Stimulated activated CD4-positive, alpha-beta T cell treated with anti-CD3 and anti-CD28 coated beads, Interleukin-15, amount 100 ng/mL, for 24 hours (primary cell): ENCODE measurements around the gene NRN1.
"Not testable (repeated sequence)": the region's sequence is repeated elsewhere in the genome, so short reads cannot be mapped to it uniquely, and the experiment has no call there.

Source experiments
- DNase-seq: peaks from one replicate; pipeline ENCODE4 v3.0.0-alpha.2; 2020

The NRN1 gene, protein sequence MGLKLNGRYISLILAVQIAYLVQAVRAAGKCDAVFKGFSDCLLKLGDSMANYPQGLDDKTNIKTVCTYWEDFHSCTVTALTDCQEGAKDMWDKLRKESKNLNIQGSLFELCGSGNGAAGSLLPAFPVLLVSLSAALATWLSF

GRCh38 chr6:6006428-6007365 is at the start of gene NRN1:
NRN1 (minus strand) TSS chr6:6006925; CDS start chr6:6006749, 176 bp downstream.
- DNase-seq, result no peak

DNA sequence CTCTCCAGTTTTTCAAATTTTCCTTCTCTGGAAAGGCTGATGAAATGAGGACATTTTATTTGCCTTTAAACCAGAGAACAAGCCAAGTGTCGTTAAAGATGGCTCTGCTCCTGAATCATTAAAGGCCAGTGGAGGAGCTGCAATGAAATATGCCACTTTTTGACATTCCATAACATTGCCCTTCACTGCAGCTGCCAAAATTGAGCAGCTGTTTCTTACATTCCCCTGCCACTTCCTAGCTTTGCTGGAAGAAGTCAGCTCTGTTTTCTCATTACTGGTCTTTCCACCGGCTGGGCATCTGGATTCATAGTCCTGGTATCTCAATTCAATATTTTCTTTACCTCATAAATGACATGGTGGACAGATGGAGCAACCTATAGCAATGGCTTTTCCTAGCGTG is 45.5 kb upstream of the NRN1 start:
- no peak for DNase-seq

- no peak for DNase-seq
Observed at GRCh38 chr6:6046716-6047115, 40.0 kb upstream of the NRN1 start.

DNA sequence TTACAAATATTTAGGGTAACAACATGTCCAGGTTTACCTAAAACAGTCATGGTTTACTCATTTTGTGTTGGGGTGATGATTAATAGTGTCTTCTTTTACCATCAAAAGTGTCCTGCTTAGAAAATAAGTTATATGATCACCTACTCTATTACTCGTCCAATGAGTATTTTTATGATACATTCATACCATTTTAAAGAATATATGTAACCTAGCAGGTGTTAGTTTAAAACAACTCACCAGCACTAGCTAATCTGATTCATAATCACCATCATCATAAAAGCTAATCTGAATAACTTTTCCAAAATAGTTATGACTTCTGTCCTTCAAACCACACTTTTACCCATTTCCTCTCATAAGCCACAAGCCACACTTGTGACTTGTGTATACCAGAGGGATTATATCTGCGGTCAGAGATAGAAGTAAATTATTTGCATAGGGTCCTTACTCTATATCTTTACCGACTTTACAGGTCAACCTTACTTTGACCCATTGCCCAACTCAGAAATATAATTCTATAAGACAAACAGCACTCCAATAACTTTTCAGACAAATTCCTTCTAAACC is 33.3 kb upstream of the NRN1 start:
- DNase-seq, result no peak

- no peak for DNase-seq
Observed at GRCh38 chr6:6037179-6037578, 30.5 kb upstream of the NRN1 start.

- no peak for DNase-seq
Observed at GRCh38 chr6:6033858-6034257, 27.1 kb upstream of the NRN1 start.

GRCh38 chr6:6026513-6027205 is 19.9 kb upstream of the NRN1 start:
- DNase-seq, result no peak

GRCh38 chr6:6025736-6026135 is 19.0 kb upstream of the NRN1 start:
- DNase-seq, result no peak

- DNase-seq, result no peak
Observed at GRCh38 chr6:6024220-6024619, 17.5 kb upstream of the NRN1 start.

- DNase-seq, result not testable (repeated sequence)
Observed at GRCh38 chr6:6022841-6023240, 16.1 kb upstream of the NRN1 start.

DNA sequence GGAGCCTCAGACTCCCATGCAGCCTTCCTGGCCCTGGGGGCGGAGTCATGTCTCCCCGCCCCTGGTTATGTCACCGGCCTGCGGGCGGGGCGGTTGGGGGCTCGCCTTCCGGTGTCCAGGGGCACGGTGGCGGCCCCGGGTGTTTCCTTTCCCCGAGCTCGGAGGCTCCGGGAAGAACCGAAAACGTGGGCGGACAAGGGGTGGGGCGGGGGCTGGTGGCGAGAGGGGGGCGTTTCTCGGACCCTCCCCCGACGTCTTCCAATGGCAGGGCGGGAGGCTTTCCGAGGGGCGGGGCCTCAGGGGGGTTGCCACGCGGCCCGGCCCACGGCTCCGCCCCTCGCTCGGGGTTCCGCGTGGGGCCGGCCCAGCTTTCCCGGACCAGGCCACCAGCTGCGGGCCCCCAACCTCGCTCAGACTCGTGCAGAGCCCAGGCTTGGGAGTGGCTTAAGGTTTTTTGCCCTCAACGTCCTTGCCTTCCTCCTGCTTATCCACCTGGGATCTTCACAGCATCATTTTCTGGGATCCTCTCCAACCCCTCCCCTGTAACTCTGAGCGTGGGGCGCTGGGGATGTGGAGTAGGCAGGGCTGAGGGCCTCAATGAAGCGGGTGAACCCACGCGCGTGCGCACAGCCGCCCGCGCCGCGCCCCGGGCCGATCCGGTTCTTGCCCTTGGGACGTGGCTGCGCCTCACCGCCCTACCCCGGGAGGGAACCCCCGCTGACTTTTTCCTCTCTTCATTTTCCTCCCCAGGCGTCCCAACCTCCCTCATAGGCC is 2.1 kb upstream of the NRN1 start:
- DNase-seq, result peak; percentile 84

DNA sequence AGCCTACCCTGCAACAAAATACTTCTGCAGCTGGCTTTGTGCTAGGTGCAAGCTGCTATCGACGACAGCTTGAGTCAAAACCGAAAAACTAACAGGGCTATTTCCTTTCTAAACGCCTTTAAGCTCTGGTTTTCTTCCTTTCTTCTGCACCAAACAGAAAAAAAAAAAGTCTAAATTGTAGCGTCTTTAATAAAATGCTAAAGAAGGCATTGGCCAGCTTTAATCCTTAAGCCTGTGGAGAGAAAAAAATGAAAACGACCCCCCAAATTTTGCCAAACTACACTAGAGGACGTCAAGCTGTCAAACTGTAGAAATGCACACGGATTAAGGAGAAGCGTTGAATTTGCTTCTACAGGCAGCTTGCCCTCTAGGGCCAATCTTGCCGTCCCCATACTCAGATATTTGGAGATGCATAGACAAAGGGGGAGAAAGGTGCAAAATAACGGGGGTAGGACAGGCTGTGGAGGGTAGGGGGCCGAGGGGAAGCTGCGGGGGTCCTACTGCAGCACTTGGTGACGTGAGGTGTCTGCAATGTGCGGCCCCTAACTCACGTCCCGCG is 1.4 kb upstream of the NRN1 start:
- no peak for DNase-seq

- DNase-seq, result peak; percentile 59
Observed at GRCh38 chr6:6007366-6008088, 802 bp upstream of the NRN1 start.

GRCh38 chr6:6006006-6006427 is 708 bp downstream of the NRN1 start:
- no peak for DNase-seq

DNA sequence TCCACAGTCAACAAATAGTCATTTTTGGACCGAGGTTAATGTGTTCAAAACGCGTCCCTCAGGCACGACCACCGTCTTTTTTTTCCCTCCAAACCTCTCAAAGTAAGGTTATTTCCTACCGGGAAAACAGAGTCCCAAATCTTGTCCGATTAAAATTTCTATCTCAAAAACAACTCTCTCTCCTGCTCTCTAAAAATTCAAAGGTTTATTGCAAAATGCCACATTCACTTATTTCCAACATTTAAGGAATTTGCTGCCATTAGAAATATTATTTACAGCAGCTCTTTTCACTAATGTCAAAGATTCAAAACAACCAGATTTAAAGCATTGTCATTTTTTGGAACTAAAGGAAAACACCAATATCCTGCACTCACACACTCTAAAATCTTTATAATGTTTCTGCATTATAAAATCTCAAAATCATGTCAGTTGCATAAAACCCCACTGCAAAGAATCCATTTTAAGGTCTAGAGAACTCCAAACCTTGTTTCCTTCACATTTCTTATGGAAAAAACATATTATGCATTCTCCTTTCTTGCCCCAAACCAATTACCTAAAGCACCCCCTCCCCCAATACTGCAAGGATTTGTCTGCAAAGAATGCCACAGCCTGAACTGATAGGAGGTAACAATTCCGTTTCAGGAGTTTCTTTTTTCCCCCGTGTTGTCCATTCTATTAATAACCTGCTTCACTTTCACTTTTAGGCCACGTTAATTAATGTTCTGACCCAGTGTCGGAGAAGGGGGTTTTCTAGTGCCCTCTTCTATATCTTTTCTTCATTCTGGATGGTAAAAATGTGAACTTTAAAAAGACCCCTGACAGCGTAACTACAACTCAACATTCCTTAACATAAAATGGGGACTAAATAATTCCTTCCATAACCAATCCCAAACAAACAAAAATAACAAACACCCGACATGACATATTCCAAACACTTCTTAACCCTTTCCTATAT is 1.4 kb downstream of the NRN1 start:
- DNase-seq, result no peak

DNA sequence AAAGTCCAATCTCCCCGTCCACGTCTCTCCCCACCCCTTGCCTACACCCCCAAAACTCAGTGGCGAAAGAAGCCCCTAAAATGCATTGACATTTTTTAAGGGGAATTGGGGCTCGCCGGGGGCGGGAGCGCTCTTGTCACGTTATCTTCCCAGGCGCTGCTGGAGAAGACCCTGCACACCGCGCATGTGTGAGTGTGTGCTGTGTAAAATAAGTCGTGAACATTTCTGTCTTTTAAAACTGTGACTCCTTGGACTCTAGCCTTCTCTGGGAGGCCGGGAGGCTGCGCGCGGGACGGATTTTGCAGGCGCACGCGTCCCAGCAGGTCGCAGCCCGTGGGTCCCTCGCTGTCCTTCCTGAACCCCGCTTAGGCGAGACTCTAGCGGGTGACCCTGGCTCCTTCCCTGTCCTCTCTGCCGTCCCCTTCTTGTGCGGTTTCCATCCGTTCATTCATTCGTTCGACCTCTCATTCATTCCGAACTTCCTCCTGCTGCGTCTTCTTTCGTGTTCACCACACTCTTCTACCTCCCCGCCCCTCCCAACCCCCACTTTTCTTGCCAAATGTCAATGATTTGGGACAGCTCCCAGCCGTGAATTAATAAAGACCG is 2.2 kb downstream of the NRN1 start:
- no peak for DNase-seq

GRCh38 chr6:6003621-6004366 is 2.9 kb downstream of the NRN1 start:
- peak; percentile 51 for DNase-seq

GRCh38 chr6:6002848-6003620 is 3.7 kb downstream of the NRN1 start:
- no peak for DNase-seq
